GM12801 (cell line): ENCODE measurements around the gene NME7.

ENCODE experiments used
- TF ChIP-seq, protein P1 (sequence below): IDR thresholded peaks from one replicate; pipeline ENCODE4 v1.5.1; 2011; ENCODE audit warnings: control low read depth; ENCODE audit not compliant: insufficient read length; ENCODE audit errors: extremely low read depth

Gene NME7

DNA sequence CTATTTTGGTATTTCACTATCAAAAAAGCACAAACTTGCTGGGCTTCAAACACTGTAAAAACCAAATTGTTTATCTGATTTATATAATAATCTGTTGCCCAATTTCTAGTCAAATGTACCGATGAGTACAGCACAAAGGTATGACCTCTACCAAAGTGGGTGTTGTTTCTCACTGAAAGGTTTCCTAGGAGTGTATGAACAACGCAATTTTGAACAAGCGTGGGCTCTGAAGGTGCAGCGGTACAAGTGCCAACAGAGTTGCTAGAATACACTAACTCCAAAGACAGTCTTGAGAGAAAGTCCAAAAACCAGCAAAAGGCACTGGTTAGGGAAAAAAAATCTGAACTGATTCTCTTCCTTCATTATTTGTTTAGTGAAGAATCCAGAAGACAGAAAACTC, 130.7 kb downstream of the NME7 start:
- TF ChIP-seq, protein P1, sequence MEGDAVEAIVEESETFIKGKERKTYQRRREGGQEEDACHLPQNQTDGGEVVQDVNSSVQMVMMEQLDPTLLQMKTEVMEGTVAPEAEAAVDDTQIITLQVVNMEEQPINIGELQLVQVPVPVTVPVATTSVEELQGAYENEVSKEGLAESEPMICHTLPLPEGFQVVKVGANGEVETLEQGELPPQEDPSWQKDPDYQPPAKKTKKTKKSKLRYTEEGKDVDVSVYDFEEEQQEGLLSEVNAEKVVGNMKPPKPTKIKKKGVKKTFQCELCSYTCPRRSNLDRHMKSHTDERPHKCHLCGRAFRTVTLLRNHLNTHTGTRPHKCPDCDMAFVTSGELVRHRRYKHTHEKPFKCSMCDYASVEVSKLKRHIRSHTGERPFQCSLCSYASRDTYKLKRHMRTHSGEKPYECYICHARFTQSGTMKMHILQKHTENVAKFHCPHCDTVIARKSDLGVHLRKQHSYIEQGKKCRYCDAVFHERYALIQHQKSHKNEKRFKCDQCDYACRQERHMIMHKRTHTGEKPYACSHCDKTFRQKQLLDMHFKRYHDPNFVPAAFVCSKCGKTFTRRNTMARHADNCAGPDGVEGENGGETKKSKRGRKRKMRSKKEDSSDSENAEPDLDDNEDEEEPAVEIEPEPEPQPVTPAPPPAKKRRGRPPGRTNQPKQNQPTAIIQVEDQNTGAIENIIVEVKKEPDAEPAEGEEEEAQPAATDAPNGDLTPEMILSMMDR: no peak

DNA sequence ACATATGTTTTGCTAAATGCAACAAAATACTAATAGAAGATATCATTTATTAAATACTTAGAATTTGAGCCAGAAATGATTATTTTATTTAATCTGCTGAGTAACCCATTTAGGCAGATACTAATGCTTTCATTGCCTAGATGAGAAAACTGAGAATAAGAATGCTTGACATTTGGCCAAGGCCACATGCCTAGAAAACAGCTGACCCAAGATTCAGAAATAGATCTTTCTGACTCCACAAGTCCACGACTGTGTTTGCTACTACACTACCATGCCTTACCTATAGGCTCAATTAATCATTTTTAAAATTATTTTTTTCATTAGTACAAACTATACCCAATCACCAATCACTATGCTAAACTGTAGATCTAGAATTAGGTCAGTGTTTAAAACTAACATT, 131.5 kb downstream of the NME7 start:
- TF ChIP-seq, protein P1: no peak

DNA sequence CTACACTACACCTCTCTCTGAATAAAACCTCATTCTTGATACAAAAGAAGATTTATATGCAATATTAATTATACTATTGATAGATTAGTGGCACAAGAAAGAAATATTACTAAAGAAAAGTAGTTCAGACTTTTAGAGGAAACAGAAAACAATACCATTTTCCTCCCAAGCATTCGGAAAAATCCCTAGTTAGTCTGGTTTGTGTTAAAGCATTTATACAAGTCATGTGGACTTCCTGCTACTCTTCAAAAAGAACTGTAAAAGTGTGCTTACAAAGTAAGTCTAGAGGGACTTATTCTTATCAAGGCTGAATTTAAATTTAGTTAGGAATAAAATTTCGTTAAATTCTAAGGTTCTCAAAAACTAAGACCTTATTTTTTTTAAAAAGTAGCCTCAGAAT, 132.0 kb downstream of the NME7 start:
- TF ChIP-seq, protein P1: no peak

DNA sequence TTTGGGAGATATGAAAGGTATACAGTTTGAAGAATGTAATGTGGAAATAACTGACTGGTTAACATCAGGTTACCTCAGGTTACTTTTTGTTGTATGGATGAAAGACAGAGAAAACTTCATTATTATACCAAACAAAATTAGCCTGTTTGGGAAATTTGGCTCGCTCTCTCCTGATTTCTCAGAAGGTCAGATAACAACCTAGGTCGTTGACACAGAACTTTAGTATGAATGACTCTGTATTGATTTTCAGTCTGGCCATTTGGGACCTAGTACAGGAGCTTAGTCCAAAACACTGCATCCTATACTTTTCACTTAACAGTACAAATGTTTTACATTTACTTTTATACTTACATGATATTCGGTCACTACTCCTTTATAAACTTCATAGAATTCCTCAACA, 132.8 kb downstream of the NME7 start:
- TF ChIP-seq, protein P1: no peak

DNA sequence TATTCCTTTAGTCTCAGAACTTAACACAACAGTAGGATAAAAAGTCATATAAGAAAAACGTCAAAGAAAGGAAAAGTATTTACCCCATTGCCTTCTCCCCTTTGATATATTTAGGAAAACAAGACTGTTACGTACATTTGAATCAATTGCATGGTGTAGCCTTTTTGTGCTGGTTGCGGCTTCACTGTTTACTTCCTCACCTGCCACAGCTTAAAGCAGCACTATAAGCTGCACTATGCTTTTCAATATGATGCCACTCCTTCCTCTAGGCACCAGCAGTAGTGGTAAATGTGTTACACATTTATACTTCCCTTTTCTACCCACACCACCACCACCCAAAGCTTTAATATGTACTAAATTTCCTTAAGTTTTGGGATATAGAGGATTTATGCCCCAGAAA, 150.0 kb downstream of the NME7 start:
- TF ChIP-seq, protein P1: no peak

DNA sequence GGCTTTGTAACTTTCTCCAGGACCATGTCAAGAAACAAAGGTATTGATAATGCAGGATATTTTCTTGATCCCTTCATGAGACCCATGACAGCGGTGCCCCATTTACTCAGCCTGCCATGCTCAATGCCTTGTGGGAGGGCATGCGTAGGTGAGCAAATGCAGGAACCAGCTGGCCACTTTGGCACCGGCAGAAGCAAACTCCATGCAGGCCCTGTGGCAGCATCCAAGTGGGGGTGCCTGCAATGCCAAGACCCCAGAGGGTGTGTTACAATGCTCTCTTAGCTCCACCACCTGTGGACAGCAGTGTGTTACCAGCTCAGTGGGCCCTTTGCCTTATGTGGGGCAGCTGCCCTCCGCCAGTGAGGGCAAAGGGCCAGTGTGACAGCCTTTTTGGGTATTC, 153.0 kb downstream of the NME7 start:
- TF ChIP-seq, protein P1: no peak

DNA sequence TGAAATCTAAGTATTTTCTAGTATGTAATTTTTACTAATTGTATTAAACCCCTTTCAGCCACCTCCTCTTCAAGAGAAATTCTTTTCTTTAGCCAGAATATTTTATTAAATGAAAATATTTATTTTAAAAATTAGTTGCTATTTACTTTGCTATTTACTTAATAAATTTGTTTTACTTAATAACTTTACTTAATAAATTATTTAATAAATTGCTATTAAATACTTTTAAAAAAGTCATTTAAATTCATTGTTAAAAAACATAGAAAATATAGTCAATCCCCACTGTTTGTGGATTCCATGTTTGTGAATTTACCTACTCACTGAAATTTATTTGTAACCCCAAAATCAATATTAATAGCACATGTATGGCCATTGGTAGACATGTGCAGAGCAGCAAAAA, 155.5 kb downstream of the NME7 start:
- TF ChIP-seq, protein P1: no peak
